Nephron progenitor cell (in vitro differentiated cells): ENCODE results near the gene SGCG.
"Not testable (repeated sequence)": the region's sequence is repeated elsewhere in the genome, so short reads cannot be mapped to it uniquely, and the experiment has no call there.

Source experiments
- DNase-seq: peaks from one replicate; pipeline ENCODE4 v3.0.0; 2021
- H3K27ac Mint-ChIP-seq: 2 replicates; pipeline ENCODE4 v1.8.0; 2021; ENCODE audit warnings: mild to moderate bottlenecking, moderate library complexity, mixed read lengths
- H3K27me3 Mint-ChIP-seq: 2 replicates; pipeline ENCODE4 v1.8.0; 2021; ENCODE audit warnings: mild to moderate bottlenecking, low read depth, mixed read lengths; ENCODE audit not compliant: poor library complexity
- H3K36me3 Mint-ChIP-seq: 2 replicates; pipeline ENCODE4 v1.8.0; 2021; ENCODE audit warnings: low read depth, mixed read lengths
- H3K4me1 Mint-ChIP-seq: 2 replicates; pipeline ENCODE4 v1.8.0; 2021; ENCODE audit warnings: mixed read lengths
- H3K4me3 Mint-ChIP-seq: 2 replicates; pipeline ENCODE4 v1.8.0; 2021; ENCODE audit warnings: mild to moderate bottlenecking, moderate library complexity, mixed read lengths
- H3K9me3 Mint-ChIP-seq: 2 replicates; pipeline ENCODE4 v1.8.0; 2021; ENCODE audit warnings: mild to moderate bottlenecking, moderate library complexity, mixed read lengths
- TF ChIP-seq, protein P1 (sequence below): fragments of 200-600 bp; sonication (generic); IDR thresholded peaks from 2 replicates; pipeline ENCODE4 v1.5.0; 2021; ENCODE audit warnings: antibody characterized with exemption

SGCG gene

DNA sequence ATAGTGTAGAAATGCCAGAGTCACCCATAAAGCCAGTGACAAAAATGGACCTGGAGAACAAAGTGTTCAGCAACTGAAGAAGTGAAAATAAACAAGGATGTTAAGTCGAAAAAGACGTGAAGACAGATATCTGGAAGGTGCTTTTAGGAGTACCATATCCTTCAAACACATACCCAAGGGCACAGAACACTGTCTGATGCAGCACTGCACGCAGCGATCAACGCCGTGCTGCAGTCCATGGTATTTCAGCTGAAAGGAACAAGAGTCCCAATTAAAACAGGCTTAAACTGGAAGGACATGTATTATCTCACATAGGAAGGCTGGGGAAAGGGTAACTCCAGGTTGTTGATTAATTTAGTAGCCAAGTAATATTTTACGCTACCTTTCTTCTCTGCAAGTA lies 108.2 kb downstream of the SGCG start:
- no peaks in the 10 kb centered on the region for H3K36me3 Mint-ChIP-seq

DNA sequence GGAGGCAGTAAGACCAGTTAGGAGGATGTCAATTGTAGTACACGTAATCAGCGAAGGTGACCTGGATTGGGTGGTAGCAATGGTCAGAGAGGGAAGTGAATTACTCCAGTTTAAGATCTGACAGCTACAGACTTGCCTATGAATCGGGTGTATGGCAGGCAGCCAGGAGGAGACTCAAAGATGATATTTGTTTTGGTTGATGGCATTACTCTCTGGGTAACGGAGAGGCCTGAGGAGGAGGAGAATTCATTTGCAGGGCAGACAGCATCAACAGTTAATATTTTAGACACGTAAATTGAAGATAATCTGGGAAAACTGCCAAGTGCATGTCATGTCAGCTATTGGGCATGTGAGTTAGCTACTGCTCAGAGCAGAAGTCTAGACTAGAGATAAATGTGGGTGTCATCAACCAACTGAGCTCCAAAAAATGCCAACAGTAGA lies 109.2 kb downstream of the SGCG start:
- Mint-ChIP-seq H3K36me3 (no peaks in the 10 kb centered on the region), H3K4me1 (no peaks in the 10 kb centered on the region), H3K9me3 (peaks cover 6% of the 10 kb centered on the region), H3K4me3 (no peak overlapping the region), H3K27ac (no peak overlapping the region), H3K27me3 (peaks cover 5% of the 10 kb centered on the region)
- TF ChIP-seq, protein P1, sequence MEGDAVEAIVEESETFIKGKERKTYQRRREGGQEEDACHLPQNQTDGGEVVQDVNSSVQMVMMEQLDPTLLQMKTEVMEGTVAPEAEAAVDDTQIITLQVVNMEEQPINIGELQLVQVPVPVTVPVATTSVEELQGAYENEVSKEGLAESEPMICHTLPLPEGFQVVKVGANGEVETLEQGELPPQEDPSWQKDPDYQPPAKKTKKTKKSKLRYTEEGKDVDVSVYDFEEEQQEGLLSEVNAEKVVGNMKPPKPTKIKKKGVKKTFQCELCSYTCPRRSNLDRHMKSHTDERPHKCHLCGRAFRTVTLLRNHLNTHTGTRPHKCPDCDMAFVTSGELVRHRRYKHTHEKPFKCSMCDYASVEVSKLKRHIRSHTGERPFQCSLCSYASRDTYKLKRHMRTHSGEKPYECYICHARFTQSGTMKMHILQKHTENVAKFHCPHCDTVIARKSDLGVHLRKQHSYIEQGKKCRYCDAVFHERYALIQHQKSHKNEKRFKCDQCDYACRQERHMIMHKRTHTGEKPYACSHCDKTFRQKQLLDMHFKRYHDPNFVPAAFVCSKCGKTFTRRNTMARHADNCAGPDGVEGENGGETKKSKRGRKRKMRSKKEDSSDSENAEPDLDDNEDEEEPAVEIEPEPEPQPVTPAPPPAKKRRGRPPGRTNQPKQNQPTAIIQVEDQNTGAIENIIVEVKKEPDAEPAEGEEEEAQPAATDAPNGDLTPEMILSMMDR: no peak
- no peak for DNase-seq

More for the DNA sequence above, 108.2 kb downstream of the SGCG start:
- Mint-ChIP-seq H3K27ac (no peak overlapping the region), H3K4me1 (no peaks in the 10 kb centered on the region), H3K27me3 (peaks cover 5% of the 10 kb centered on the region), H3K4me3 (no peak overlapping the region), H3K9me3 (peaks cover 6% of the 10 kb centered on the region)
- TF ChIP-seq, protein P1: no peak
- DNase-seq: no peak

- TF ChIP-seq, protein P1: no peak
- DNase-seq: no peak
- Mint-ChIP-seq H3K4me3 (no peak overlapping the region), H3K36me3 (no peaks in the 10 kb centered on the region), H3K4me1 (no peaks in the 10 kb centered on the region), H3K27me3 (peaks cover 5% of the 10 kb centered on the region), H3K9me3 (peaks cover 9% of the 10 kb centered on the region), H3K27ac (no peak overlapping the region)
These were observed 111.8 kb downstream of the SGCG start for GRCh38 chr13:23292586-23292985.

DNA sequence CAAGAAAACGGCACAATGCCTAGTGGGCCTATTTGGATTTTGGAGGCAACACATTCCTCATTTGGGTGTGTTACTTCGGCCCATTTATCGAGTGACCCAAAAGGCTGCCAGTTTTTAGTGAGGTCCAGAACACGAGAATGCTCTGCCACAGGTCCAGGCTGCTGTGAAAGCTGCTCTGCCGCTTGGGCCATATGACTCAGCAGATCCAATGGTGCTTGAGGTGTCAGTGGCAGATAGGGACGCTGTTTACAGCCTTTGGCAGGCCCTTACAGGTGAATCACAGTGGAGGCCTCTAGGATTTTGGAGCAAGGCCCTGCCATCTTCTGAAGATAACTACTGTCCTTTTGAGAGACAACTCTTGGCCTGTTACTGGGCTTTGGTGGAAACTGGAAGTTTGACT lies 134.1 kb downstream of the SGCG start:
- H3K36me3 Mint-ChIP-seq, H3K4me1 Mint-ChIP-seq, H3K27me3 Mint-ChIP-seq, DNase-seq, H3K4me3 Mint-ChIP-seq, H3K27ac Mint-ChIP-seq, H3K9me3 Mint-ChIP-seq: not testable (repeated sequence)

DNA sequence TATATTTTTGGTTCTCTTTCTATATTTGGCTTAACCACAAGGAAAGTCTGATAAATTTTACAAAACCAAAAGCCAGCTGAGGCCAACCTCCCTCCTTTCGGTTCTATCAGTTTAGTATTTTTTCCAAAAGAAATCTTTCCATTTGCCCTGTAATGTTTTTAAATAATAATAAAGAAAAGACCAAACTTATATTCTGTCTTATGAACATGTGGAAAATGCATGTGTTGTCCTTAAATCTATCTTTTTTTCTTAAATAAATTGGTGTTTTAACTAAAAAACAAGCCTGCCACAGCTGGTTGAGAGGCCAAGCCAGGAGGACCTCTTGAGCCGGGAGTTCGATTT lies 139.1 kb downstream of the SGCG start:
- no peak overlapping the region for H3K27ac Mint-ChIP-seq
- TF ChIP-seq, protein P1: peak; percentile 5
- peaks cover 19% of the 10 kb centered on the region for H3K4me1 Mint-ChIP-seq
- H3K4me3 Mint-ChIP-seq: no peak overlapping the region
- H3K9me3 Mint-ChIP-seq: no peaks in the 10 kb centered on the region
- no peaks in the 10 kb centered on the region for H3K27me3 Mint-ChIP-seq
- no peaks in the 10 kb centered on the region for H3K36me3 Mint-ChIP-seq
- no peak for DNase-seq

GRCh38 chr13:23320926-23321534 lies 140.3 kb downstream of the SGCG start:
- TF ChIP-seq, protein P1: no peak
- H3K4me3 Mint-ChIP-seq: no peak overlapping the region
- DNase-seq: no peak
- no peaks in the 10 kb centered on the region for H3K27me3 Mint-ChIP-seq
- H3K9me3 Mint-ChIP-seq: no peaks in the 10 kb centered on the region
- H3K27ac Mint-ChIP-seq: no peak overlapping the region
- H3K36me3 Mint-ChIP-seq: no peaks in the 10 kb centered on the region
- peaks cover 20% of the 10 kb centered on the region for H3K4me1 Mint-ChIP-seq
